Thyroid gland (tissue), 4 donors: ENCODE results near the gene NUDCD3.

ENCODE experiments used
- POLR2A ChIP-seq, 2 donors: fragments of 450-650 bp; IDR thresholded peaks; one replicate each; pipeline ENCODE4 v1.6.1; 2017; ENCODE audit warnings: antibody characterized with exemption in 2 of 2, mild to moderate bottlenecking in 2 of 2, moderate library complexity in 1 of 2
- TF ChIP-seq, protein P1 (sequence below), 6 experiments: fragments of 200-600 bp in 3 of 6; fragments of 450-650 bp in 3 of 6; sonication (generic) in 3 of 6; IDR thresholded peaks; one replicate each; pipeline ENCODE4 v1.5.1; 2016 to 2019; ENCODE audit warnings: antibody characterized with exemption in 6 of 6, mild to moderate bottlenecking in 2 of 6, inconsistent platforms in 1 of 6, moderate library complexity in 1 of 6

DNA sequence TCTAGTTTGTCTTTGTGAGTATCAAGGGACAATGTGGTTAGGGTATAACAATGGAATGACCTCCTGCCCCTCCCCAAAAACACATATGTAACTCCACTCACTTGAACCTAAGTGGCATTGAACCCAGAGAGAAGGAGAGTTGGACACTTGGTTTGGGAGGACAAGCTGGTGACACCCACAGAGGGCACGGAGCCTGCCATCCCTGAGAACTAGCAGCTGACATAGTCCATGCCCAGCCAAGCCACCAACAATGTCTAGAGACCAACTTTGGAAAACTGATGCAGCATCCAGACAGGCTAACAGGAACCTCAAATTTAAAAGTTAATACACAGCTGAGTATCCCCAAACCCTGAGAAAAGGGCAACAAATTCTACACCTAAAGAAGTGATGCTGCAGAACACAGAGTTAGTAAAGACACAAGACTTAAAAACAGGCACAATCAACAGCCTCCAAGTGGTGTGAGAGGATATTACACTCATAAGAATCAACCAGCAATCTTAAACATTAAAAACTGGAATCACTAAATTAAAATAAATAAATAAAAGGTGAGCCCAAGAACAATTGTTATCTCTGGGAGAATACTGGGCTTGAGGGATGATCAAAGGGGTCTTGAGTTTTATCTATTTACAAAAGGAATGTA is 27.2 kb downstream of the NUDCD3 start:
- TF ChIP-seq, protein P1, sequence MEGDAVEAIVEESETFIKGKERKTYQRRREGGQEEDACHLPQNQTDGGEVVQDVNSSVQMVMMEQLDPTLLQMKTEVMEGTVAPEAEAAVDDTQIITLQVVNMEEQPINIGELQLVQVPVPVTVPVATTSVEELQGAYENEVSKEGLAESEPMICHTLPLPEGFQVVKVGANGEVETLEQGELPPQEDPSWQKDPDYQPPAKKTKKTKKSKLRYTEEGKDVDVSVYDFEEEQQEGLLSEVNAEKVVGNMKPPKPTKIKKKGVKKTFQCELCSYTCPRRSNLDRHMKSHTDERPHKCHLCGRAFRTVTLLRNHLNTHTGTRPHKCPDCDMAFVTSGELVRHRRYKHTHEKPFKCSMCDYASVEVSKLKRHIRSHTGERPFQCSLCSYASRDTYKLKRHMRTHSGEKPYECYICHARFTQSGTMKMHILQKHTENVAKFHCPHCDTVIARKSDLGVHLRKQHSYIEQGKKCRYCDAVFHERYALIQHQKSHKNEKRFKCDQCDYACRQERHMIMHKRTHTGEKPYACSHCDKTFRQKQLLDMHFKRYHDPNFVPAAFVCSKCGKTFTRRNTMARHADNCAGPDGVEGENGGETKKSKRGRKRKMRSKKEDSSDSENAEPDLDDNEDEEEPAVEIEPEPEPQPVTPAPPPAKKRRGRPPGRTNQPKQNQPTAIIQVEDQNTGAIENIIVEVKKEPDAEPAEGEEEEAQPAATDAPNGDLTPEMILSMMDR (IDR thresholded peaks at IDR 0.05): peak in 1 of 6 experiments; percentile 14
- TF ChIP-seq POLR2A (IDR thresholded peaks at IDR 0.05): no peak
